Fibroblast of the aortic adventitia (primary cell): ENCODE measurements around the gene DHX9. TPM values are rescaled to one million over a fixed set of nuclear protein-coding genes. Genes with fewer than 3 reads are reported as not detected.

Source experiments
- DNase-seq: peaks from one replicate; pipeline ENCODE4 v3.0.0-alpha.2; 2010; ENCODE audit warnings: low read depth
- H3K4me3 ChIP-seq: 2 replicates; pipeline ENCODE4 v1.5.1; 2011; ENCODE audit warnings: low read depth, mild to moderate bottlenecking, control low read depth, low read length, moderate library complexity
- total RNA-seq: library from RNA; depleted of rRNA; stranded (reverse); fragments of >200 nt; gene quantifications from 2 replicates; pipeline ENCODE4 v1.2.3, GENCODE V29; 2012; ENCODE audit warnings: low replicate concordance
- TF ChIP-seq, protein P1 (sequence below): IDR thresholded peaks from 2 replicates; pipeline ENCODE4 v1.5.1; 2011; ENCODE audit warnings: mild to moderate bottlenecking, low read length, control low read depth, inconsistent platforms; ENCODE audit not compliant: insufficient read depth

The DHX9 gene
- total RNA-seq, 1 donor: 153 TPM

DNA sequence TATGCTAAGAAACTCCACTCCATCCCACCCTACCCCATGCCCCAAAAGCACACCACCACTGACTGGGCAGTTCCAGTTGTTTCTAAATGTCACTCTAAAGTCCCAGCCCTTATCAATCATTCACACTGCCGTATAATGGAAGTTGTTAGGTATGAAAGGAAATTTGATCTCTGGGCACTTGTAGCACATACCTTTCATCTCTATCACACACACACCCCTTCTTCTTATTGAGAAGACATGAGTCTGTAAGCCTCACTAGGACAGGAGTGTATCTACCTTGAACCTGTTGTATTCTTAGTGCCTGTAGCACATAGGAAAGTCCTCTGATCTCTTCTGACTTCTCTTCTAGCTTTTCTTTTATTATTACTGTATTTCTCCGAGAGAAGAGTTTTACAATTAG is 22.3 kb upstream of the DHX9 start:
- TF ChIP-seq, protein P1, sequence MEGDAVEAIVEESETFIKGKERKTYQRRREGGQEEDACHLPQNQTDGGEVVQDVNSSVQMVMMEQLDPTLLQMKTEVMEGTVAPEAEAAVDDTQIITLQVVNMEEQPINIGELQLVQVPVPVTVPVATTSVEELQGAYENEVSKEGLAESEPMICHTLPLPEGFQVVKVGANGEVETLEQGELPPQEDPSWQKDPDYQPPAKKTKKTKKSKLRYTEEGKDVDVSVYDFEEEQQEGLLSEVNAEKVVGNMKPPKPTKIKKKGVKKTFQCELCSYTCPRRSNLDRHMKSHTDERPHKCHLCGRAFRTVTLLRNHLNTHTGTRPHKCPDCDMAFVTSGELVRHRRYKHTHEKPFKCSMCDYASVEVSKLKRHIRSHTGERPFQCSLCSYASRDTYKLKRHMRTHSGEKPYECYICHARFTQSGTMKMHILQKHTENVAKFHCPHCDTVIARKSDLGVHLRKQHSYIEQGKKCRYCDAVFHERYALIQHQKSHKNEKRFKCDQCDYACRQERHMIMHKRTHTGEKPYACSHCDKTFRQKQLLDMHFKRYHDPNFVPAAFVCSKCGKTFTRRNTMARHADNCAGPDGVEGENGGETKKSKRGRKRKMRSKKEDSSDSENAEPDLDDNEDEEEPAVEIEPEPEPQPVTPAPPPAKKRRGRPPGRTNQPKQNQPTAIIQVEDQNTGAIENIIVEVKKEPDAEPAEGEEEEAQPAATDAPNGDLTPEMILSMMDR: no peak
- H3K4me3 ChIP-seq: no peak overlapping the region
- no peak for DNase-seq

DNA sequence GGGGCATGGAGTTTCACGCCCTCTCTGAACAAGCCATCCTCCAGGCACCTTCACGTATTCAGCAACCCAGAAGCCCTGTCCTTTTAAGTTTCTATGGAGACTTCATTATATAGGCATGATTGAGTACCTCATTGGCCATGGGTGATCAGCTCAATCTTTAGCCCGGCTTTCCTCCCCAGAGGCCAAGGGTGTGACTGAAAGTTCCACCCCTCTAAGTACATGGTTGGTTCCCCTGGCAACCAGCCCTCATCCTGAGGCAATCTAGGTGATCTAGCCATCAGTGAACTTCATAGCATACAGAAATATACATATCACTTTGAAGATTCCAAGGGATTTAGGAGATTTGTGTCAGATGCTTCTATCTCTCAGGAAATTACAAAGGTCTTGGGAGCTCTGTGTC is 21.3 kb upstream of the DHX9 start:
- no peak for DNase-seq
- TF ChIP-seq, protein P1: no peak
- H3K4me3 ChIP-seq: no peak overlapping the region

DNA sequence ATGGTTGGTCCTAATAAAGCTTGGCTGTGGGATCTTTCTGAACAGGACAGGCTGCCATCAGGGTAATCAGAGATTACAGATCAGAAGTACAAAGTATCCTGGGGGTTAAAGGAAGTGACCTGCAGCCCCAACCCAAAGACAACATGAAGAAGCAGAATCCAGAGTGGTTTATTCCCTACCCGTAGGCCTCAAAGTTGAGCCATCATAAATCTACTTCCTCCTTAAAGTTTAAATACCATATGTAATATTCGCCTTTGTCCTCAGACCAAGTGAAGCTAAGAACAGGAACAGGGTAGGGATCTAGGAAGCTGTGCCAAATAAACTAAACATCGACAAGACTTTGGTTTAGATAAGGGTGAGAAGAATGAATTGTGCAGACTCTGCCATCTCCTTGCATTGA is 15.9 kb upstream of the DHX9 start:
- DNase-seq: no peak
- no peak overlapping the region for H3K4me3 ChIP-seq
- TF ChIP-seq, protein P1: no peak

DNA sequence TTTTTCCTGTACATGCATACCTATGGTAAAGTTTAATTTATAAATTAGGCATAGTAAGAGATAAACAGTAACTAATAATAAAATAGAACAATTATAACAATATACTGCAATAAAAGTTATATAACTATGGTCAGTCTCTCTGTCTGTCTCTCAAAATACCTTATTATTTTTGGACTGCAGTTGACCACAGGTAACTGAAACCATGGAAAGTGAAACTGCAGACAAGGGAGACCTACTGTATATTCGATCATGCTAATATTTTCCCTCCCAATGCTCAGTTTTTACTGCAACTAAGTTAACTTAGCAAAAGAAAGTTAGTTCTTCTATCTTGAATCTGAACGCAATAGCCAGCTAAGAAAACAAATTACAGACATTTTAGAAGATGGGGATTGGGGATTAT is 12.3 kb upstream of the DHX9 start:
- no peak overlapping the region for H3K4me3 ChIP-seq
- TF ChIP-seq, protein P1: no peak
- DNase-seq: no peak

DNA sequence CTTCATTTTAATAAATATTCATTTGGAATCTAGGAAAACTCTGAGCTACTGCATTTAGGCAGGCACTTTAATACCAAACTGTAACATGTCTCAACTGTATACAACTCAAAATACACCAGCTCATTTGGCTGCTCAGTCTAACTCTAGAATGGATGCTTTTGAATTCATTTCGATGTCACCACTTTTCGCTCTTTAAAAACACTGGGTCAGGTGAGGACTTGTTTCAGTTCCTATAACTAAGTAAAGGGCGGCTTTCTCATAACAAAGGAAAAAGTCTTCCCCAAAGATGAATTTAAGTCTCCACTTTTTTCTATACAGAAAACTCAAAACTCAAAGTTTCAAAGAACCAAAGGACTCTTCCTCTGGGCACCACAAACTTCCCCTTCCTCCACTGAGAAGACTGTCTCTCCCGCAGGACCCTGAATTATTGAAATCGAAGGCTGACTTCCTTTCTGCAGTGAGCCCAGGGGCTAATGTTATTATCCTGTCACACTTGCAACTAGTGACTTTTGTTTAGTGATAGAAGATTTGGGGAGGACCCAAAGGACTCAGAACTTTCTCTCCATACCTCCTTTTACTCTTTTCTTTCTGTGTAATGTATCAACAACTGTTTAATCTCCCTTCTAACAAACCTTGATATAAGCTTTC is 9.7 kb upstream of the DHX9 start:
- DNase-seq: no peak

DNA sequence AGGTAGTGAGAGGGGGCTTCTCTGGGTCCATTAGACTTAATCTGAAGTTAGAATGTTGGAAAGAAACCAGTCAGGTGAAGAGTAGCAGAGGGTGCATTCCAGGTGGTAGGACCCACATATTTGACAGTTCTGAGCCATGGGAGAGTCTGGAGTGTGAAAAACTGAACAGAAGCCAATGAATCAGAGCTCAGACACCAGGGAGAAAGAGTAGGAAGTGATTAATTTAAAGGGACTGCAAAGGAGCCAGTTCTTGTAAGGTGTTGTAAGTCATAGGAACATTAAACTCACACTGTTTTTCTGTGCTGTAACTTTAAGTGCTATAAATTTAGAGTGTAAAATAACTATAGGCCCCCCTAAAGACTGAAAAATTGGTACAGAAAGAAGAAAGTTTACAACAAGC is 5.9 kb upstream of the DHX9 start:
- peak; percentile 6 for DNase-seq
- H3K4me3 ChIP-seq: no peak overlapping the region
- TF ChIP-seq, protein P1: no peak

More for the DNA sequence above, 9.7 kb upstream of the DHX9 start:
- TF ChIP-seq, protein P1: no peak
- no peak overlapping the region for H3K4me3 ChIP-seq

DNA sequence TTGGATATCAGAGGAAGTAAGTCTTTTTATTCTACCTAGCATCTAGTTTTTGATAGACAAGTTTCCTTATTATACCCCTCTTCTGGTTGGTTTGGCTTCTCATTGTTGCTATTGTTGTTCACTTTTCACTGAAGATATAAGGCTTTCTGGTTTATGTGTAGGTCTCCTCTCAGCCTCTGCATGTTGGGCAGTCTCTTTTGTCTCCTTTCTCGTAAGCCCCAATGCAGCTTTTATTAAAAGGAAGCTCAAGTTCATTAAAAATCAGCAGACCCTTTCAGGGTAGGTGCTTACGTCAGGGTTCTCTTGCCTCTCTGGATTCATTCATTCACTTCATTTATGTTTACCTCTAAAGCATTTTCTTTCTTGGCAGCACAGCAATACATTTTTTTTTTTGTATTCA is 4.8 kb upstream of the DHX9 start:
- no peak overlapping the region for H3K4me3 ChIP-seq
- TF ChIP-seq, protein P1: no peak
- DNase-seq: no peak
